Activated T-helper 1 cell treated with anti-CD3 and anti-CD28 coated beads, Interleukin-12 subunit alpha, Interleukin-12 subunit beta, Interleukin-2, Interleukin-4 antibody, amounts not matched to agents 30 ng/mL and 10 ng/mL and 1 ng/mL, durations not matched to agents 14 hours and 24 hours and 36 hours (primary cell): ENCODE results near the gene ALG1L2. TPM values are rescaled to one million over a fixed set of nuclear protein-coding genes. Genes with fewer than 3 reads are reported as not detected.
"Not testable (repeated sequence)": the region's sequence is repeated elsewhere in the genome, so short reads cannot be mapped to it uniquely, and the experiment has no call there.

Source experiments
- DNase-seq: peaks from one replicate; pipeline ENCODE4 v3.0.0; 2021; ENCODE audit warnings: low spot score
- H3K27ac Mint-ChIP-seq: one replicate; pipeline ENCODE4 v1.8.0; 2021; ENCODE audit warnings: mild to moderate bottlenecking, mixed read lengths
- H3K27me3 Mint-ChIP-seq: one replicate; pipeline ENCODE4 v1.8.0; 2022; ENCODE audit warnings: mild to moderate bottlenecking, moderate library complexity, mixed read lengths; ENCODE audit not compliant: insufficient read depth
- H3K36me3 Mint-ChIP-seq: one replicate; pipeline ENCODE4 v1.8.0; 2021; ENCODE audit warnings: low read depth, mixed read lengths
- H3K4me1 Mint-ChIP-seq: one replicate; pipeline ENCODE4 v1.8.0; 2021; ENCODE audit warnings: low read depth, mixed read lengths
- H3K4me3 Mint-ChIP-seq: one replicate; pipeline ENCODE4 v1.8.0; 2021; ENCODE audit warnings: mild to moderate bottlenecking, moderate library complexity, mixed read lengths
- H3K9me3 Mint-ChIP-seq: one replicate; pipeline ENCODE4 v1.8.0; 2021; ENCODE audit warnings: mixed read lengths
- intact Hi-C: fragments of 100-400 bp; cut with micrococcal nuclease; formaldehyde crosslinking; loops from one replicate; pipeline ENCODE4 v1.15.1; 2024
- total RNA-seq: library from RNA; stranded (reverse); gene quantifications from 2 replicates; pipeline ENCODE4 v1.2.3, GENCODE V29; 2022

The ALG1L2 gene
- total RNA-seq, 1 donor from 2014 or later, result not detected

DNA sequence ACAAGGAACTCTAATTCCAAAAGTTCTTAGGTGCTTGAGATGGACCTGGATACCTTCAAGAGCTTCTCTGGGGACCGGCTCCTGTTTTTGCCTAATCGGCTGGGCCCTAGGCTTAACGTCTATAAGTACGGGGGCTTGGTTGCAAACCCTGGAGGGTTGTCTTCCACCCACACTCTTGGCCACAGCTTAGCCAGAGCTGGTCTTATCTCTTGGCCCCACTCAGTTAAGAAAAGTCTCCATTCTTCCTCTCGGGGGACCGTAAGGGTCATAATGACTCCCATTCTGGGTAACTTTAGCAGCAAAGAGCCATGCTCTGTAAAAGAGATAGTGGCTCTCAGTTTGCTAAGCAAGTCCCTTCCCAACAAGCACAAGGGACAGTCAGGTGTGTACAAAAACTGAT, 64.8 kb downstream of the ALG1L2 start:
- H3K27me3 Mint-ChIP-seq, DNase-seq, H3K4me3 Mint-ChIP-seq, H3K36me3 Mint-ChIP-seq, H3K27ac Mint-ChIP-seq, H3K9me3 Mint-ChIP-seq, intact Hi-C loops, H3K4me1 Mint-ChIP-seq: not testable (repeated sequence)

Other genes starting within 250 kb of the ALG1L2 start
- gene TMCC1, start 188.1 kb upstream of the ALG1L2 start, total RNA-seq, result 17.1 and 22.4 TPM in 2 replicates
- not detected in 2 replicates for gene TRH, start 107.1 kb upstream of the ALG1L2 start, total RNA-seq